H9 (cell line): ENCODE measurements around the gene COL4A6. TPM values are rescaled to one million over a fixed set of nuclear protein-coding genes. Genes with fewer than 3 reads are reported as not detected.

Experiments
- DNase-seq: peaks from one replicate; pipeline ENCODE4 v3.0.0-alpha.2; 2017
- H2AFZ ChIP-seq: one replicate; pipeline ENCODE4 v1.6.1; 2013; ENCODE audit warnings: mild to moderate bottlenecking, low read length, control low read depth, moderate library complexity
- H2AK5ac ChIP-seq: 2 replicates; pipeline ENCODE4 v1.6.1; 2013; ENCODE audit warnings: low read length, control low read depth, mixed read lengths; ENCODE audit not compliant: insufficient read length
- H2BK120ac ChIP-seq: one replicate; pipeline ENCODE4 v1.6.1; 2013; ENCODE audit warnings: low read depth, mild to moderate bottlenecking, low read length, control low read depth, inconsistent platforms; ENCODE audit not compliant: poor library complexity, severe bottlenecking
- H2BK12ac ChIP-seq: 2 replicates; pipeline ENCODE4 v1.6.1; 2013; ENCODE audit warnings: low read length, control low read depth, mixed read lengths, low read depth; ENCODE audit not compliant: insufficient read length
- H2BK15ac ChIP-seq: 2 replicates; pipeline ENCODE4 v1.6.1; 2013; ENCODE audit warnings: low read depth, low read length, control low read depth
- H2BK20ac ChIP-seq: one replicate; pipeline ENCODE4 v1.6.1; 2013; ENCODE audit warnings: low read depth, mild to moderate bottlenecking, low read length, control low read depth, inconsistent platforms; ENCODE audit not compliant: poor library complexity, severe bottlenecking
- H2BK5ac ChIP-seq: 2 replicates; pipeline ENCODE4 v1.6.1; 2013; ENCODE audit warnings: low read length, control low read depth, mixed read lengths; ENCODE audit not compliant: insufficient read length
- H3K14ac ChIP-seq: 2 replicates; pipeline ENCODE4 v1.6.1; 2013; ENCODE audit warnings: low read length, control low read depth; ENCODE audit not compliant: insufficient read depth
- H3K18ac ChIP-seq: 2 replicates; pipeline ENCODE4 v1.6.1; 2013; ENCODE audit warnings: low read depth, mild to moderate bottlenecking, mixed read lengths, low read length, control low read depth; ENCODE audit not compliant: insufficient read length
- H3K23ac ChIP-seq: 2 replicates; pipeline ENCODE4 v1.6.1; 2013; ENCODE audit warnings: low read length, control low read depth, mixed read lengths, low read depth; ENCODE audit not compliant: insufficient read length
- H3K23me2 ChIP-seq: 2 replicates; pipeline ENCODE4 v1.6.1; 2013; ENCODE audit warnings: low read depth, mild to moderate bottlenecking, mixed read lengths, low read length, control low read depth; ENCODE audit not compliant: insufficient read length, poor library complexity, severe bottlenecking
- H3K27ac ChIP-seq: 2 replicates; pipeline ENCODE4 v1.5.1; 2013; ENCODE audit warnings: low read length, control low read depth, mixed read lengths, low read depth; ENCODE audit not compliant: insufficient read length
- H3K27me3 ChIP-seq: 2 replicates; pipeline ENCODE4 v1.6.1; 2013; ENCODE audit warnings: low read length, control low read depth, inconsistent platforms; ENCODE audit not compliant: insufficient read depth
- H3K4ac ChIP-seq: 2 replicates; pipeline ENCODE4 v1.6.1; 2013; ENCODE audit warnings: low read depth, mild to moderate bottlenecking, control low read depth, inconsistent platforms, low read length, moderate library complexity
- H3K4me1 ChIP-seq: 2 replicates; pipeline ENCODE4 v1.6.1; 2013; ENCODE audit warnings: low read length, control low read depth, inconsistent platforms; ENCODE audit not compliant: insufficient read depth
- H3K4me2 ChIP-seq: 2 replicates; pipeline ENCODE4 v1.6.1; 2013; ENCODE audit warnings: low read length, control low read depth, mixed read lengths; ENCODE audit not compliant: insufficient read length, insufficient read depth
- H3K56ac ChIP-seq: 2 replicates; pipeline ENCODE4 v1.6.1; 2013; ENCODE audit warnings: low read depth, mild to moderate bottlenecking, mixed read lengths, low read length, control low read depth; ENCODE audit not compliant: insufficient read length
- H3K79me1 ChIP-seq: 2 replicates; pipeline ENCODE4 v1.6.1; 2013; ENCODE audit warnings: low read depth, mild to moderate bottlenecking, moderate library complexity, low read length, control low read depth, inconsistent platforms; ENCODE audit not compliant: insufficient read depth, poor library complexity, severe bottlenecking
- H3K79me2 ChIP-seq: 2 replicates; pipeline ENCODE4 v1.6.1; 2013; ENCODE audit warnings: low read length, control low read depth, inconsistent platforms; ENCODE audit not compliant: insufficient read depth
- H3K9ac ChIP-seq: 2 replicates; pipeline ENCODE4 v1.6.1; 2013; ENCODE audit warnings: low read length, control low read depth, mixed read lengths; ENCODE audit not compliant: insufficient read length; ENCODE audit errors: extremely low read depth
- H3K9me3 ChIP-seq: one replicate; pipeline ENCODE4 v1.6.1; 2013; ENCODE audit warnings: low read depth, low read length, inconsistent platforms; ENCODE audit not compliant: control insufficient read depth
- H3T11ph ChIP-seq: one replicate; pipeline ENCODE4 v1.6.1; 2013; ENCODE audit warnings: mild to moderate bottlenecking, low read length, control low read depth, inconsistent platforms
- H4K20me1 ChIP-seq: one replicate; pipeline ENCODE4 v1.6.1; 2013; ENCODE audit not compliant: control insufficient read depth, insufficient read length, insufficient read depth
- H4K5ac ChIP-seq: 2 replicates; pipeline ENCODE4 v1.6.1; 2013; ENCODE audit warnings: low read depth, mild to moderate bottlenecking, mixed read lengths, low read length, control low read depth; ENCODE audit not compliant: insufficient read length
- H4K8ac ChIP-seq: replicated peaks from 2 replicates; pipeline ENCODE4 v1.6.1; 2013; ENCODE audit warnings: low read length, control low read depth, mixed read lengths, low read depth; ENCODE audit not compliant: insufficient read length
- H4K91ac ChIP-seq: 2 replicates; pipeline ENCODE4 v1.6.1; 2013; ENCODE audit warnings: low read depth, mild to moderate bottlenecking, moderate library complexity, mixed read lengths, low read length, control low read depth; ENCODE audit not compliant: insufficient read length
- H3K27ac Mint-ChIP-seq, 3 experiments: 2 replicates in 2 of 3; 3 replicates in 1 of 3; pipeline ENCODE4 v1.8.0; 2020 to 2021; ENCODE audit warnings: mixed read lengths in 3 of 3, mild to moderate bottlenecking in 1 of 3, moderate library complexity in 1 of 3
- H3K27me3 Mint-ChIP-seq: 2 replicates; pipeline ENCODE4 v1.8.0; 2021; ENCODE audit warnings: low read depth, mild to moderate bottlenecking, moderate library complexity, mixed read lengths
- H3K36me3 Mint-ChIP-seq, 3 experiments: 2 replicates in 2 of 3; 3 replicates in 1 of 3; pipeline ENCODE4 v1.8.0; 2020 to 2021; ENCODE audit warnings: low read depth in 3 of 3, mixed read lengths in 3 of 3; ENCODE audit not compliant: insufficient read depth in 1 of 3
- H3K4me1 Mint-ChIP-seq, 2 experiments: 2 replicates each; pipeline ENCODE4 v1.8.0; 2020; ENCODE audit warnings: mixed read lengths in 2 of 2
- H3K4me3 Mint-ChIP-seq, 2 experiments: 2 replicates in 1 of 2; 3 replicates in 1 of 2; pipeline ENCODE4 v1.8.0; 2020 to 2021; ENCODE audit warnings: mild to moderate bottlenecking in 2 of 2, mixed read lengths in 2 of 2, moderate library complexity in 1 of 2
- H3K9me3 Mint-ChIP-seq, 2 experiments: 2 replicates in 1 of 2; 3 replicates in 1 of 2; pipeline ENCODE4 v1.8.0; 2020; ENCODE audit warnings: mild to moderate bottlenecking in 2 of 2, mixed read lengths in 2 of 2, moderate library complexity in 1 of 2
- CTCF ChIP-seq: fragments of 200-600 bp; sonication (generic); conservative IDR thresholded peaks from 3 replicates; pipeline ENCODE4 v1.8.0; 2021; ENCODE audit warnings: antibody characterized with exemption, mild to moderate bottlenecking
- whole genome bisulfite sequencing: extraction: QIAGEN DNeasy Blood & Tissue Kit; methylation state at CpG from one replicate; pipeline ENCODE4 v1.1.7; 2013; ENCODE audit warnings: missing lambda C conversion rate, low lambda C conversion rate, mixed read lengths; ENCODE audit not compliant: insufficient read length; ENCODE audit errors: extremely low coverage; 5-methylcytosine and 5-hydroxymethylcytosine counted together
- total RNA-seq: library from RNA; stranded (reverse); gene quantifications from 2 replicates; pipeline ENCODE4 v1.2.1, GENCODE V29; 2021

The COL4A6 gene
- total RNA-seq, 1 experiment from 2014 or later = 16.7 TPM

DNA sequence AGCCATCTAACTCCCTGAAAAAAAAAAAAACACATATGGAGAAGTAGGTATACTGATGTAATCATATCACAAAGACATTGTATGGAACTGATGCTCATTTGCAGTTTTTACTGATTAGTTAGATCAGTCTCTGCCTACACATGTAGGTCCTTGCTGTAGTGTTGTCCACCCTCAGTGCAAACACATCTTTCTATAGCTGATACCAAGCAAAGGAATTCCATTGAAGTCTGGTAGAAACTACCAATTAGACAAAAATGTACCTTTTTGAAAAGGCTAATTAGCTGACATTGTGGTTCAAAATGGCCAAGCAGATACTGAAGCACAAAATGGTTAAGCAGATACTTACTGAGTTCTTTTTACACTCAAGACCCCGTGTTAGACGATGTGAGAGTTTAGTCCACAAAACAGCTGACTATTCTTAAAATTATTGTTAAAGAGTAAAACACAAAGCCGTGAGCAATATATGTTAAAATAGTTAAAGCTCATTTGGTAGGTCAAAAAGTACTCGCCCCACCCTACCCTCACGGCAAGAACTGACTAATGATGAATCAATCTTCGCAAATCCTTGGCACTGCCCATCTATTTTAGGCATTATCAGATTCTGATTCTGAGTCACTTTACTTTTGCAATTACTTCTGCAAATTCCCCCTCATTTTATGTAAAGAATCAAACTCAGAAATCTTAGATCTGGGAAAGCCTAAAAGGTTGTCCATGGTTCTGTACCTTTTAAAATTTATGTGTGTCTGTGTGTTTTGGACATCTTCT is 40.4 kb downstream of the COL4A6 start:
- Histone ChIP-seq H4K91ac (no peak overlapping the region), H4K20me1 (no peaks in the 10 kb centered on the region), H3K79me2 (no peaks in the 10 kb centered on the region), H4K5ac (no peak overlapping the region), H2AK5ac (no peak overlapping the region), H3T11ph (no peak overlapping the region), H3K4me2 (no peak overlapping the region), H2BK20ac (no peak overlapping the region), H3K4ac (no peak overlapping the region), H3K4me1 (peaks cover 8% of the 10 kb centered on the region; the same call in 1 of the 2 replicates), H3K56ac (no peak overlapping the region), H3K9ac (no peak overlapping the region), H3K27ac (no peak overlapping the region), H3K27me3 (no peaks in the 10 kb centered on the region), H3K79me1 (no peaks in the 10 kb centered on the region), H2BK120ac (no peak overlapping the region), H3K23me2 (no peaks in the 10 kb centered on the region), H3K23ac (no peak overlapping the region), H4K8ac (no peak overlapping the region), H2BK12ac (no peak overlapping the region), H2AFZ (no peak overlapping the region), H3K18ac (no peak overlapping the region), H3K9me3 (no peaks in the 10 kb centered on the region), H3K14ac (no peak overlapping the region), H2BK5ac (no peak overlapping the region), H2BK15ac (no peak overlapping the region)
- H3K27ac Mint-ChIP-seq = no peak overlapping the region
- no peak overlapping the region for H3K4me3 Mint-ChIP-seq
- peaks cover 43 to 47% of the 10 kb centered on the region in 2 experiments for H3K4me1 Mint-ChIP-seq
- no CpG with 5 or more reads among the region's 6 CpGs for WGBS
- H3K9me3 Mint-ChIP-seq = no peaks in the 10 kb centered on the region; a peak in 2 of 5 replicates
- peaks cover 0 to 3% (median 0%) of the 10 kb centered on the region in 3 experiments; a peak in 2 of 7 replicates for H3K36me3 Mint-ChIP-seq
- no peak for DNase-seq
- no peaks in the 10 kb centered on the region for H3K27me3 Mint-ChIP-seq
- no peak for TF ChIP-seq CTCF
